Measurements from ENCODE around the gene DOCK1.

DNA sequence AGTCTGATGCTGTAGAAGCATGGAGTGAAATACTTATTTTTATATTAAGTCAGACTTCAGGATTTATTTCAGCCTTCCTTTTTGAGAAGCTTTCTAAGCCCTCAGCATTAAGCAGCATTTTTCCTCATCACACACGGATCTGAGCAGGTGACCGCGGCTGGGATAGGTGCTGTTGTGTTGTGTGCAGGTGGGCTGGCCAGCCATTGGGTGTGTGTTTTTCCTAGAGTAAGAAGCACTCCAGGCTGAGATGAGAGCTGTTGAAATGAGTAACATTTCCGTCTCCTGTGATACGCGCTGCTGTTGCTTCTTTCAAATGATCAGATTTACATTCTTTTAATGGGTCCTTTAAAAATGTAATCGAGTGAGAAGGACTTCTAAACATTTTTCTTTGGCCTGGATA, 227.2 kb downstream of the DOCK1 start:
- TF ChIP-seq GATA2 (IDR thresholded peaks at IDR 0.05; ENCODE audit: low read depth, low read length) (no peak), GATA3 (IDR thresholded peaks at IDR 0.05; ENCODE audit: low read depth, low read length) (no peak)
